Tibial nerve (tissue), 4 donors: ENCODE measurements around the gene ANKRD35. TPM values are rescaled to one million over a fixed set of nuclear protein-coding genes. Genes with fewer than 3 reads are reported as not detected.
"Not testable (repeated sequence)": the region's sequence is repeated elsewhere in the genome, so short reads cannot be mapped to it uniquely, and the experiment has no call there.

ENCODE experiments used
- DNase-seq, 2 donors: peaks; one replicate each; pipeline ENCODE4 v3.0.0-alpha.2; 2019; ENCODE audit warnings: low spot score in 2 of 2
- H3K27ac ChIP-seq, 4 donors: fragments of 200-600 bp; sonication (generic) in 3 of 4; one replicate each; pipeline ENCODE4 v1.5.1; 2017 to 2019; ENCODE audit warnings: mild to moderate bottlenecking in 1 of 4
- H3K27me3 ChIP-seq, 2 donors: fragments of 200-600 bp; sonication (generic) in 1 of 2; one replicate each; pipeline versions ENCODE4 v1.5.1 to v1.6.0; 2017 to 2019
- H3K36me3 ChIP-seq, 3 donors: fragments of 200-600 bp; sonication (generic); one replicate each; pipeline ENCODE4 v1.5.1; 2018 to 2019
- H3K4me1 ChIP-seq, 4 donors: fragments of 200-600 bp; sonication (generic) in 3 of 4; one replicate each; pipeline ENCODE4 v1.5.1; 2017 to 2019
- H3K4me3 ChIP-seq, 4 donors: fragments of 200-600 bp; sonication (generic) in 3 of 4; one replicate each; pipeline ENCODE4 v1.5.1; 2017 to 2019; ENCODE audit warnings: mild to moderate bottlenecking in 1 of 4, moderate library complexity in 1 of 4
- H3K9me3 ChIP-seq, 4 donors: fragments of 200-600 bp; sonication (generic) in 3 of 4; one replicate each; pipeline ENCODE4 v1.5.1; 2017 to 2019
- EP300 ChIP-seq, 2 donors: sonication (generic); formaldehyde crosslinking; IDR thresholded peaks; one replicate each; pipeline ENCODE4 v1.6.1; 2017; ENCODE audit warnings: antibody characterized with exemption in 2 of 2, mild to moderate bottlenecking in 1 of 2
- POLR2A ChIP-seq, 2 donors: fragments of 450-650 bp; IDR thresholded peaks; one replicate each; pipeline ENCODE4 v1.6.1; 2017; ENCODE audit warnings: antibody characterized with exemption in 2 of 2, mild to moderate bottlenecking in 2 of 2, moderate library complexity in 2 of 2
- WGBS, 2 donors: methylation state at CpG; one replicate each; pipeline ENCODE4 v1.1.5; 2018; 5-methylcytosine and 5-hydroxymethylcytosine counted together
- total RNA-seq, 4 donors: library from RNA; depleted of rRNA; stranded (reverse); fragments of >200 nt; gene quantifications; one replicate each; pipeline ENCODE4 v1.1.0, GENCODE V29; 2016
- TF ChIP-seq, protein P1 (sequence below), 5 experiments: fragments of 200-600 bp in 3 of 5; fragments of 450-650 bp in 2 of 5; sonication (generic) in 3 of 5; IDR thresholded peaks; one replicate each; pipeline ENCODE4 v1.5.1; 2016 to 2019; ENCODE audit warnings: antibody characterized with exemption in 5 of 5, mild to moderate bottlenecking in 3 of 5, moderate library complexity in 2 of 5

Gene ANKRD35
- total RNA-seq, 4 donors from 2014 or later: 2.7 to 11.2 (median 6.3) TPM

- peak within 1 kb of the TSS; percentile 63 to 85 (median 82) for H3K27ac ChIP-seq
- peaks cover 0 to 31% (median 5%) of the 10 kb centered on the region in 4 donors for H3K4me1 ChIP-seq
- TF ChIP-seq EP300 (IDR thresholded peaks at IDR 0.05): peak; percentile 30 to 61
- TF ChIP-seq, protein P1, sequence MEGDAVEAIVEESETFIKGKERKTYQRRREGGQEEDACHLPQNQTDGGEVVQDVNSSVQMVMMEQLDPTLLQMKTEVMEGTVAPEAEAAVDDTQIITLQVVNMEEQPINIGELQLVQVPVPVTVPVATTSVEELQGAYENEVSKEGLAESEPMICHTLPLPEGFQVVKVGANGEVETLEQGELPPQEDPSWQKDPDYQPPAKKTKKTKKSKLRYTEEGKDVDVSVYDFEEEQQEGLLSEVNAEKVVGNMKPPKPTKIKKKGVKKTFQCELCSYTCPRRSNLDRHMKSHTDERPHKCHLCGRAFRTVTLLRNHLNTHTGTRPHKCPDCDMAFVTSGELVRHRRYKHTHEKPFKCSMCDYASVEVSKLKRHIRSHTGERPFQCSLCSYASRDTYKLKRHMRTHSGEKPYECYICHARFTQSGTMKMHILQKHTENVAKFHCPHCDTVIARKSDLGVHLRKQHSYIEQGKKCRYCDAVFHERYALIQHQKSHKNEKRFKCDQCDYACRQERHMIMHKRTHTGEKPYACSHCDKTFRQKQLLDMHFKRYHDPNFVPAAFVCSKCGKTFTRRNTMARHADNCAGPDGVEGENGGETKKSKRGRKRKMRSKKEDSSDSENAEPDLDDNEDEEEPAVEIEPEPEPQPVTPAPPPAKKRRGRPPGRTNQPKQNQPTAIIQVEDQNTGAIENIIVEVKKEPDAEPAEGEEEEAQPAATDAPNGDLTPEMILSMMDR (IDR thresholded peaks at IDR 0.05): peak; percentile 86 to 97 (median 93)
- TF ChIP-seq POLR2A (IDR thresholded peaks at IDR 0.05): no peak
- 2 to 3% methylated on average over 38 to 48 of the region's 50 CpGs for WGBS, 2 donors
- no peaks in the 10 kb centered on the region for H3K9me3 ChIP-seq
- peak within 1 kb of the TSS; percentile 30 to 65 (median 60) for H3K4me3 ChIP-seq
- H3K27me3 ChIP-seq: no peaks in the 10 kb centered on the region
- peak; percentile 46 to 55 for DNase-seq
- peaks cover 0 to 63% (median 0%) of the 10 kb centered on the region in 3 donors for H3K36me3 ChIP-seq
Measured at GRCh38 chr1:145845514-145846161, 40.0 kb downstream of the ANKRD35 start, which contains the start of gene NUDT17. NUDT17 (plus strand) TSS chr1:145845630; CDS start chr1:145845641, 11 bp downstream.

DNA sequence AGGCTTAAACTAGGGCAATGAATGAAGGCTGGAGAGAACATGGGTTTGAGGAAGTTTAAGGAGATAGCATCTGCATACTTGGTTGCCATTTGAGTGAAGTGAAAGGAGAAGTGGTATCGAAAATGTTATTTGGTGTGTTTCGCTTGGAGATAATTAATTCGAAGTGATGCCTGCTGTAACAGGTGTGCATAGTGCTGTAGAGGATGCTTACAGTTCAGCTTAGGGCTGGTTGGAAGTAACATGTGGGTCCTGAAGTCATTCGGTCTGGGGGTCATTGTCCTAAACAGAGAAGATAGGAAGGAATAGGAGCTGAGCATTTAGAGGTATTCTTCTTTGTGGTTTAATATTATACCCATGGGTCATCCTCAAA is 40.5 kb downstream of the ANKRD35 start:
- peak overlapping the region; percentile 63 to 85 (median 82) for H3K27ac ChIP-seq
- H3K27me3 ChIP-seq: no peaks in the 10 kb centered on the region
- H3K36me3 ChIP-seq: peaks cover 0 to 63% (median 0%) of the 10 kb centered on the region in 3 donors
- H3K4me1 ChIP-seq: peaks cover 0 to 30% (median 5%) of the 10 kb centered on the region in 4 donors
- H3K9me3 ChIP-seq: no peaks in the 10 kb centered on the region
- H3K4me3 ChIP-seq: peak overlapping the region; percentile 30 to 65 (median 60)
- DNase-seq: no peak
- TF ChIP-seq EP300 (IDR thresholded peaks at IDR 0.05) (no peak), POLR2A (IDR thresholded peaks at IDR 0.05) (no peak)
- TF ChIP-seq, protein P1 (IDR thresholded peaks at IDR 0.05): no peak
- WGBS, 2 donors: 13 to 21% methylated on average over 4 of the region's 4 CpGs

DNA sequence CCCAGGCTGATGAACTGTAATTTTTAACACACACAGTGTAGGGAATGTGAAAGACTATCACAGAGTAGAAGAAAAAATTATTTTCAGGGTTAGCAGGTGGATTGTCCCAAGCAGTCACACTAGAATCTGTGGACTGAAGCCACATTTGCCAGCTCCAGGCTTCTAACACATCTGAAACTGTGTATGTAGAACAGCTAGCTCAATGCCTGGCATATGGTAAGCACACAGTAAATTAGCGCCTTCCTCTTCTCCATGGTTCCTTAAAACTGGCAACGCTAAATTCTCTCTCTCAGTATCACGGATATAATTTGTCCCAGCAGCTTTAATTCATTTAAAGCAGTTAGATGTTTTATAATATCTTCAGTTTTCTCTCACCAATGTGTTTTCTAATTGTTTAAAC is 42.6 kb downstream of the ANKRD35 start:
- H3K4me1 ChIP-seq: peaks cover 0 to 21% (median 5%) of the 10 kb centered on the region in 4 donors
- no peaks in the 10 kb centered on the region for H3K27me3 ChIP-seq
- no peaks in the 10 kb centered on the region for H3K9me3 ChIP-seq
- no peak overlapping the region for H3K27ac ChIP-seq
- no peak for TF ChIP-seq POLR2A (IDR thresholded peaks at IDR 0.05)
- TF ChIP-seq EP300 (IDR thresholded peaks at IDR 0.05): no peak
- TF ChIP-seq, protein P1 (IDR thresholded peaks at IDR 0.05): no peak
- WGBS, 2 donors: 85 to 91% methylated on average over 3 of the region's 3 CpGs
- H3K4me3 ChIP-seq: no peak overlapping the region
- H3K36me3 ChIP-seq: peaks cover 0 to 63% (median 13%) of the 10 kb centered on the region in 3 donors
- no peak for DNase-seq

DNA sequence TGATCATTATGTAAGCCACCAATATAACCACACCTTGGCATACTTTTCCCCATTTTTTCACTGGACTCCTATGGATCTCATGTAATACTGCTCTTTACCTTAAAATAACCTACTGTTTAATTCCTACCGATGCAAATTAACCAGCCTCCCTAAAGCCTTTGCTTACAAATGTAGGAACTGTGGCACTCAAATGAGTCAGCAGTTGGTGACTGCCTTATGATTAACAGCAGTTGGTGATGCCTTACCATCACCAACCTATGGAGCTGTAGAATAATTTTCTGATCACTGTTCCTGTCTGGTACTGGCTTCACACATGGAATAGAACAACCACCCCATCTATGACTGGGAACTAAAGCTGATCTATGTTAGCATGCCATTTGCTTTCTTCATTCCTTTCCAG is 48.0 kb downstream of the ANKRD35 start:
- no peaks in the 10 kb centered on the region for H3K27me3 ChIP-seq
- no peak for DNase-seq
- no peak overlapping the region for H3K4me3 ChIP-seq
- H3K27ac ChIP-seq: no peak overlapping the region
- H3K9me3 ChIP-seq: no peaks in the 10 kb centered on the region
- no peaks in the 10 kb centered on the region for H3K4me1 ChIP-seq
- H3K36me3 ChIP-seq: peaks cover 5 to 100% (median 25%) of the 10 kb centered on the region in 3 donors
- 94 to 97% methylated on average over 1 of the region's 1 CpG for WGBS, 2 donors
- TF ChIP-seq EP300 (IDR thresholded peaks at IDR 0.05) (no peak), POLR2A (IDR thresholded peaks at IDR 0.05) (no peak)
- TF ChIP-seq, protein P1 (IDR thresholded peaks at IDR 0.05): no peak

DNA sequence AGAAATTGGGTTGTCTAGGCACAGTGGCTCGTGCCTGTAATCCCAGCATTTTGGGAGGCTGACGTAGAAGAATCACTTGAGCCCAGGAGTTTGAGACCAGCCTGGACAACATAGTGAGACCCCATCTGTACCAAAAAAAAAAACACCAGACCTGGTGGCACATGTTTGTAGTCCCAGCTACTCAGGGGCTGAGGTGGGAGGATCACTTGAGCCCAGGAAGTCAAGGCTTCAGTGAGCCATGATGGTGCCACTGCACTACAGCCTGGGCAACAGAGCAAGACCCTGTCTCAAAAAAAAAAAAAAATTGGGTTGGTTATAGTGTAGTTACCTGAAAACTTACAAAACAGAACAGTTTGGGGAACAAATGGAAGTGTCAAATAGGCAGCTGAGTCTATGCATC is 54.9 kb downstream of the ANKRD35 start:
- peaks cover 10 to 98% (median 12%) of the 10 kb centered on the region in 3 donors for H3K36me3 ChIP-seq
- not testable (repeated sequence) for DNase-seq, H3K27me3 ChIP-seq, H3K4me1 ChIP-seq, H3K9me3 ChIP-seq, H3K27ac ChIP-seq, H3K4me3 ChIP-seq
- WGBS, 2 donors: 95 to 98% methylated on average over 2 of the region's 2 CpGs
